ENCODE data around the gene RPS3A.

GRCh38 chr4:151087467-151087866, 12.0 kb upstream of the RPS3A start:
- TF ChIP-seq CTCF (IDR thresholded peaks at IDR 0.05) (no peak), POLR2A (IDR thresholded peaks at IDR 0.05) (no peak), POLR2AphosphoS5 (IDR thresholded peaks at IDR 0.05) (no peak)
